ENCODE results near the gene RSPH3. TPM values are rescaled to one million over a fixed set of nuclear protein-coding genes. Genes with fewer than 3 reads are reported as not detected.
A peak's percentile ranks its signal among the peaks of the same experiment; 100 is the strongest.

The RSPH3 gene
- total and polyA plus RNA-seq, 2 of the 8 experiments (the other 6 are each of a cell fraction or from before 2014, with no cell fraction given), result 0.60 to 2.7 TPM

- TF ChIP-seq CEBPB (IDR thresholded peaks at IDR 0.05; ENCODE audit: low read depth, low read length) (no peak), CHD1 (IDR thresholded peaks at IDR 0.05; ENCODE audit: low read depth, low read length) (no peak), ZNF274 (IDR thresholded peaks at IDR 0.05; ENCODE audit: borderline replicate concordance, extremely low read depth, low read length) (no peak), RNF2 (IDR thresholded peaks at IDR 0.05; ENCODE audit: borderline replicate concordance, low read depth, low read length, missing control alignments, poor library complexity, severe bottlenecking) (no peak), RBBP5 (IDR thresholded peaks at IDR 0.05; ENCODE audit: borderline replicate concordance, low read depth, low read length) (no peak)
- TF ChIP-seq, protein P1, sequence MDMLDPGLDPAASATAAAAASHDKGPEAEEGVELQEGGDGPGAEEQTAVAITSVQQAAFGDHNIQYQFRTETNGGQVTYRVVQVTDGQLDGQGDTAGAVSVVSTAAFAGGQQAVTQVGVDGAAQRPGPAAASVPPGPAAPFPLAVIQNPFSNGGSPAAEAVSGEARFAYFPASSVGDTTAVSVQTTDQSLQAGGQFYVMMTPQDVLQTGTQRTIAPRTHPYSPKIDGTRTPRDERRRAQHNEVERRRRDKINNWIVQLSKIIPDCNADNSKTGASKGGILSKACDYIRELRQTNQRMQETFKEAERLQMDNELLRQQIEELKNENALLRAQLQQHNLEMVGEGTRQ (IDR thresholded peaks at IDR 0.05; ENCODE audit: low read length), result no peak
- Histone ChIP-seq H4K91ac (replicated peaks; ENCODE audit: insufficient read length, low read length) (no peak overlapping the region), H2BK120ac (replicated peaks; ENCODE audit: low read depth, low read length) (no peak overlapping the region), H3K4me1 (replicated peaks in 1 of 4; ENCODE audit: control insufficient read depth in 3 of 4, insufficient read depth in 4 of 4, low read length in 3 of 4) (peaks cover 0 to 15% (median 8%) of the 10 kb centered on the region in 4 experiments; a peak in 6 of 7 replicates), H3K9me3 (ENCODE audit: insufficient read depth in 2 of 2, low read depth in 1 of 2, low read length in 1 of 2) (no peaks in the 10 kb centered on the region; a peak in 1 of 4 replicates), H4K5ac (ENCODE audit: insufficient read length, low read depth, low read length) (no peak overlapping the region), H3K23me2 (ENCODE audit: low read depth, low read length) (peaks cover 5% of the 10 kb centered on the region; the same call in 1 of the 2 replicates), H2BK5ac (ENCODE audit: low read depth, low read length) (peak overlapping the region; percentile 60; the same call in 1 of the 2 replicates), H2AFZ (ENCODE audit: low read length) (peak overlapping the region; percentile 65; the same call in 1 of the 2 replicates), H2AK5ac (ENCODE audit: low read depth, low read length) (0 out of 2 replicates have a peak overlapping the region, but pooled peaks have one; percentile 39), H3K27ac (ENCODE audit: low read depth, low read length) (no peak overlapping the region), H3K23ac (ENCODE audit: insufficient read length) (no peak overlapping the region), H3K79me1 (ENCODE audit: low read depth, low read length) (no peaks in the 10 kb centered on the region; the same call in 1 of the 2 replicates), H2BK20ac (ENCODE audit: low read length) (peak overlapping the region; percentile 90), H3K4me2 (ENCODE audit: insufficient read depth in 1 of 2, low read depth in 2 of 2, low read length in 2 of 2) (peak overlapping the region; percentile 61 to 69), H4K20me1 (replicated peaks in 1 of 2; ENCODE audit: control insufficient read depth in 1 of 2, insufficient read depth in 2 of 2, low read length in 2 of 2) (no peaks in the 10 kb centered on the region), H3K9ac (replicated peaks in 1 of 4; ENCODE audit: extremely low read depth in 1 of 4, low read depth in 3 of 4, low read length in 3 of 4) (no peak overlapping the region), H3K4me3 (ENCODE audit: extremely low read depth in 1 of 4, insufficient read depth in 2 of 4, low read depth in 3 of 4, low read length in 4 of 4) (peak overlapping the region in 2 of 4 experiments; percentile 2 to 44; a peak in 3 of 8 replicates), H3K79me2 (ENCODE audit: control insufficient read depth in 1 of 2, insufficient read depth in 2 of 2, low read length in 2 of 2) (no peaks in the 10 kb centered on the region), H2BK15ac (ENCODE audit: low read length) (peak overlapping the region; percentile 97; the same call in 1 of the 2 replicates), H3K36me3 (ENCODE audit: control insufficient read depth in 2 of 4, insufficient read depth in 4 of 4, low read length in 3 of 4) (no peaks in the 10 kb centered on the region), H4K8ac (ENCODE audit: extremely low read depth, insufficient read depth, low read length) (peak overlapping the region; percentile 41; the same call in 1 of the 2 replicates), H3K56ac (replicated peaks; ENCODE audit: insufficient read length, low read depth, low read length) (no peak overlapping the region), H3K18ac (ENCODE audit: extremely low read depth, low read length) (peak overlapping the region; percentile 62; the same call in 1 of the 2 replicates), H3K14ac (ENCODE audit: insufficient read length) (no peak overlapping the region), H2BK12ac (ENCODE audit: low read depth, low read length) (peak overlapping the region; percentile 84), H3K4ac (replicated peaks; ENCODE audit: insufficient read length, low read depth, low read length) (no peak overlapping the region), H3K27me3 (replicated peaks in 1 of 4; ENCODE audit: control insufficient read depth in 3 of 4, extremely low read depth in 1 of 4, insufficient read depth in 3 of 4, low read length in 3 of 4) (peaks cover 0 to 4% (median 0%) of the 10 kb centered on the region in 4 experiments; a peak in 2 of 7 replicates)
- 61% methylated on average over 19 of the region's 23 CpGs; no CpG with 5 or more reads in 1 of the 2 experiments for WGBS, 2 experiments (ENCODE audit: extremely low coverage in 1 of 2, insufficient coverage in 1 of 2, insufficient read length in 1 of 2, insufficient replicate concordance in 2 of 2, low coverage in 1 of 2, low lambda C conversion rate in 2 of 2, missing lambda C conversion rate in 1 of 2)
- FAIRE-seq (no peak), DNase-seq (ENCODE audit: low read depth in 1 of 2, low spot score in 2 of 2) (no peak)
- CTCF ChIA-PET (ENCODE audit: partially characterized antibody), result interaction anchor here (0.6 to 2.2 kb wide), 8 partner anchors 16 to 221 kb away, joined by 3 to 6 read pairs (median 4); no protein-coding TSS in a partner anchor
- POLR2A ChIA-PET (ENCODE audit: partially characterized antibody), result interaction anchor here (0.6 to 1.4 kb wide), 5 partner anchors 45 to 231 kb away, joined by 3 to 4 read pairs (median 3); no protein-coding TSS in a partner anchor
Measured at GRCh38 chr6:158938811-158939254, 61.2 kb downstream of the RSPH3 start.

Data from H1 (cell line).